Measurements from ENCODE around the gene TRERF1.
A peak's percentile ranks its signal among the peaks of the same experiment; 100 is the strongest.

The TRERF1 gene

GRCh38 chr6:42366999-42367352 lies 84.8 kb downstream of the TRERF1 start:
- DNase-seq = no peak

- DNase-seq = no peak
These were observed 85.6 kb downstream of the TRERF1 start for GRCh38 chr6:42366011-42366705.

- DNase-seq = no peak
These were observed 86.7 kb downstream of the TRERF1 start for GRCh38 chr6:42365021-42365420.

- DNase-seq = peak in 2 of 3 donors; percentile 38 to 42
These were observed 87.5 kb downstream of the TRERF1 start for GRCh38 chr6:42363926-42364849.

GRCh38 chr6:42361036-42361435 lies 90.7 kb downstream of the TRERF1 start:
- no peak for DNase-seq

GRCh38 chr6:42359021-42359420 lies 92.7 kb downstream of the TRERF1 start:
- no peak for DNase-seq

GRCh38 chr6:42355416-42355815 lies 96.3 kb downstream of the TRERF1 start:
- no peak for DNase-seq

GRCh38 chr6:42354702-42355101 lies 97.0 kb downstream of the TRERF1 start:
- peak in 1 of 3 donors; percentile 39 for DNase-seq

GRCh38 chr6:42352856-42353564 lies 98.7 kb downstream of the TRERF1 start:
- DNase-seq = peak in 1 of 3 donors; percentile 42

GRCh38 chr6:42350911-42351310 lies 100.8 kb downstream of the TRERF1 start:
- no peak for DNase-seq

GRCh38 chr6:42349753-42350511 lies 101.8 kb downstream of the TRERF1 start:
- no peak for DNase-seq

GRCh38 chr6:42347456-42347855 lies 104.3 kb downstream of the TRERF1 start:
- DNase-seq = no peak

GRCh38 chr6:42345696-42346416 lies 105.9 kb downstream of the TRERF1 start:
- DNase-seq = no peak

- DNase-seq = no peak
These were observed 107.0 kb downstream of the TRERF1 start for GRCh38 chr6:42344756-42345155.

- no peak for DNase-seq
These were observed 109.8 kb downstream of the TRERF1 start for GRCh38 chr6:42341771-42342553.

- DNase-seq = no peak
These were observed 110.5 kb downstream of the TRERF1 start for GRCh38 chr6:42341221-42341620.

- DNase-seq = no peak
These were observed 111.2 kb downstream of the TRERF1 start for GRCh38 chr6:42340511-42340910.

- no peak for DNase-seq
These were observed 111.7 kb downstream of the TRERF1 start for GRCh38 chr6:42339991-42340401.

GRCh38 chr6:42338744-42339222 lies 112.9 kb downstream of the TRERF1 start:
- DNase-seq = peak; percentile 41 to 45 (median 43)

GRCh38 chr6:42337985-42338743 lies 113.6 kb downstream of the TRERF1 start:
- no peak for DNase-seq
